Inflammatory macrophage treated with lipopolysaccharide for 4 hours (primary cell): ENCODE data around the gene ERAL1.
A peak's percentile ranks its signal among the peaks of the same experiment; 100 is the strongest.
"Not testable (repeated sequence)": the region's sequence is repeated elsewhere in the genome, so short reads cannot be mapped to it uniquely, and the experiment has no call there.

Experiments used
- DNase-seq: peaks from one replicate; pipeline ENCODE4 v3.0.0-alpha.2; 2020

ERAL1 gene

DNA sequence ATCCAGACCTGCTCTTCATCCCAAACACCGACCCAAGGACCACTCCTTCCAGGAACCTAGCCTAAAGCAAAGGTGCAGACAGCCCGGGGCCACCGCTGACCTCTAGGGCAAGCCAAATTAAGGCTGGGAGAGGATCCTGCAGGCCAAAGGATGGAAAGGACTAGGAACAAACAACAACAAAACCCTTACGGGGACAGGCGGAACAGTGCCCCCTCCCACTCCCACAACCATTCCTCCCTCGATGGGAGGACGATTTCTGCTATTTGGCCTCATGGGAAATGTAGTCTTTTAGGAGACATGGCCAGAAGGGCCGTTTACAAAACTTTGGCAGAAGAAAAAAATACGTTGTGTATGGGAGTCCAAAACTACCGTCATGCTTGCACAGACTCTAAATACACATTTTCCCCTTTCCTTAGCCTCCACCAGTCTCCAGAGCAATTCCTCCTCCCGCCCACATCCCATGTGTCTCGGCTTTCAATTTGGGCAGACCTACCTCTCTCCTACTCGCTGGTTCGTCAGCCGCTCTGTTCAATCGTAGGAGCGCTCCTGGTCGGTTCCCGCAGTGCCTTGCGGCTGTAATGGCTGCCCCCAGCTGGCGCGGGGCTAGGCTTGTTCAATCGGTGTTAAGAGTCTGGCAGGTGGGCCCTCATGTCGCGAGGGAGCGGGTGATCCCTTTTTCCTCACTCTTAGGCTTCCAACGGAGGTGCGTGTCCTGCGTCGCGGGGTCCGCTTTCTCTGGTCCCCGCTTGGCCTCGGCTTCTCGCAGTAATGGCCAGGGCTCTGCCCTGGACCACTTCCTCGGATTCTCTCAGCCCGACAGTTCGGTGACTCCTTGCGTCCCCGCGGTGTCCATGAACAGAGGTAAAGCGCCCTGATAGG, at the start of gene ERAL1:
ERAL1 (plus strand) TSS at position 560 of the 879 bp plus-strand sequence; CDS start at position 579, 19 bp downstream.
- DNase-seq = peak; percentile 89

GRCh38 chr17:28807925-28808634, 46.7 kb upstream of the ERAL1 start:
- peak; percentile 51 for DNase-seq

DNA sequence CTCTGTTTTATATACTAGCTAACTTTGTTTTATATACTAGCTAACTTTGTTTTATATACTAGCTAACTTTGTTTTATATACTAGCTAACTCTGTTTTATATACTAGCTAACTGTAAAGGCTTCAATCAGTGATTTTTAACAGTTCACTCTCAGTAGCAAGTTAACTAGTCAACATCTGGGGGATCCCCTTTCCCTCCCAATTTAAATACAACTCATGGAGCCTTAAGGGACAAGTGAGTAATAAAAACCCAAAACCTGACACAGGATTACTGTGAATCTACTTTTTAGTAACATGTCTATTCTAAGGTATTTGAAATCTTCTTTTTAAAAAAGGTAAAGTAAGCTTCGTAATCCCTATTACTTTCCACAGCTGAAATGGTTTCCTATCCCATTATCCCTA, 44.4 kb upstream of the ERAL1 start:
- DNase-seq = peak; percentile 5

DNA sequence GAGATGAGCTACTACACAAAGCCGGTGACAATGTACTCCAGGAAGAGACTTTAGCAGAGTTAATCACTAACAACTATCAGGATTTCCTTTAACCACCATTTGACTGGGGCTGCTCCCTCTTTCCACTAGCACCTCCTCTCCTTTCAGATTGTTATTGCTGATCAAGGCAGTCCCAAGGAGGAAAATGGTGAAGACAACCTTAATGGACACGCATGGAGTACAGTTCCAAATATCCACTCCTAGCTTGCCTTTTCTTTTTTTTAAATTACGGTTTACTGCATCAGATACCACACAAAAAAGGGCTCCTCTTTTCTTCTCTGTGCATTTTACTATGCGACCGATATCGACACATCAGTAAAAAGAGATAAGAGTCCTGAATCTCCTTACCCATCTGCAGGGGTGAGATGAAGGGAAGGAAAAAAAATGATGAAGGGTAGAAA, 43.1 kb upstream of the ERAL1 start:
- DNase-seq = peak; percentile 7

DNA sequence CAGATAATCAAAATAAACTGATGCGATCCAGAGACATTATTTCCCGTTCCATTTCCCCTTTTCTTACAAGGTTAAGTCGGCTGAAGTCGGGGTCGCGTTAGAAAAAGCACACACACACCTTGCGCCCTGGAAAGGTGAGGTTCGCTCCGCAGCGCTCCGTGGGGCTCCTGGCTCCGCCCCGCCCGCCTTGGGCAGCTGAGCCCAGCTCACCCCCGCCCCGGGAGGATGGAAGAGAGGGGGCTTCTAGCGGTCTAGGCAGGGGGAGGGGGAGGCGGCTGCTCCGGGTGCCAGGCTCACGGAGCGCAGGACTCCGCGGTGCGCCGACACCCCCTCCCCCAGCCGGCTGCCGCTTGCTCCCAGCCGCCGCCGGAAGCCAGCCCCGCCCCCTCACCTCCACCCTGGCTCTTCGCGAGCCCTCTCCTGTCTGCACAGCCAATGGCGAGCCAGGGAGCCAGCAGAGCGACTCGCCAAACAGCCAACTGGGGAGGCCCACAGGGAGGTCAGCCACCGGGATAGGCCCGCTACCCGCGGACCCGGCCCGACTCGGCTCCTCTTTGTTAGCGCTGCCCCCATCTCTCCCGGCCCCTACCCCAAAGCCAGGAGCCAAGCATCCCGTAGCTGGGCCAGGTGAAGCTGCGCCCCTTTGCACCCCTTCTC, 42.6 kb upstream of the ERAL1 start:
- peak; percentile 98 for DNase-seq

DNA sequence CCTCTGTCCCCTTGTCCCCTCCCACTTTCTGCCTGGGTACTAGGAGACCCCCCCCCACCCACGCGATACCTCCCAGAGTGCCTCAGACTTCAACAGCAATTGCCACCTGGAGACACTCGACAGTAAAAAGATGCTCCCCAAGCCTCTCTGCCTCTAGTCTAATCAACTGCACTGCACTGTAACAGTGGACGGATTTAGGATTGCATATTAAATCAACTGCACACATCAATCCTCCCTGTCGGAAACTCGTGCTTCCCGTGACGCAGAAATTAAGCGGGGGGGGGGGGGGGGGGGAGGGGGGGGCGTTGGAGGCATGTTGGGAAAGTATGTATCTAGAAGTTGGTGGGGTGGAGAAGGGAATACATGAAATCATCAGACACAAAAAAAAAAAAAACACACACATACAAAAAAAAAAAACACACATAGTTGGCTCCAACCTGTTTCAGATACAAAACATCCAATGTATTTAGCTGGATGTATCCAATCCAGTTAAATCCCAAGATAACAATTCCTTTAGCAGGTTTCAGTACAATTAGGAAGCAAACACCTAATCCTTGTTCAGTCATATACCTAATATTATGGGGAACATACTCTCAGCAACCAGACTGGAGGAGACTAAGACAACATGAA, 42.0 kb upstream of the ERAL1 start:
- DNase-seq = peak; percentile 52

DNA sequence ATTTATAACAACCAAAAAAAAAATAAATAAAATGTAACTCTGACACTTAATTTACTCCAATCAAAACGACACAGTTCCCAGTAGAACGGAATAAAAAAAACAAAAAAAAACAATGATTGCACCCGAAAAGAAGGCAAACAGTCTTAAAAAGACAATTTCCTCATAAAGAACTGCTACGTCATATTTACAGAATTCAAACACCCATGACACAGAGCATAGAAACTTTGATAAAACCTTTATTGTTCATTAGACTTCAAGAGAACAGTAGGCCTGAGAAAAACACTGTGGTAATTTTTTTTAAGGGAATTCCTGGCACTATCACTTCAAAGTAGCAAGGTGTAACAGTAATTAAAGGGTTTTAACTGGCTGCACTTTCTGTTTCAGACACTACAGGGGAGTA, 38.3 kb upstream of the ERAL1 start:
- DNase-seq = no peak

DNA sequence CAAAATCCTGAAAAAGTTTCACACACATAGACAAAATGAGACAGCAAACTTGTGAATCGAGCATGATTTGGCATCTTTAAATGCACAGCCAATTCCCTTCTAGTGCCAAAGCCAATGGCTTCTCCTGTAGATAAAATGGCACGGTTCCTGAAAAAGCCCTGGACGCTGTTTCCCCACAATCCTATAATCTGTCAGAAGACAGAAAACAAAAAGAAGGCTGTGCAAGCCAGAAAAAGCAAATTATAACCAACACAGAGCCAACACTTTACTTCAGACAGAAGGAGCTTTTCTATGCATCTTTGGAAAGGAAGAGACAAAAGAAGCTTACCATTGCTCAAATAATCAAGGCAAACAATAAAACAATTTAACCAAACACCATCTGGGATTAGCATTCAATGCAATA, 36.0 kb upstream of the ERAL1 start:
- DNase-seq = no peak

DNA sequence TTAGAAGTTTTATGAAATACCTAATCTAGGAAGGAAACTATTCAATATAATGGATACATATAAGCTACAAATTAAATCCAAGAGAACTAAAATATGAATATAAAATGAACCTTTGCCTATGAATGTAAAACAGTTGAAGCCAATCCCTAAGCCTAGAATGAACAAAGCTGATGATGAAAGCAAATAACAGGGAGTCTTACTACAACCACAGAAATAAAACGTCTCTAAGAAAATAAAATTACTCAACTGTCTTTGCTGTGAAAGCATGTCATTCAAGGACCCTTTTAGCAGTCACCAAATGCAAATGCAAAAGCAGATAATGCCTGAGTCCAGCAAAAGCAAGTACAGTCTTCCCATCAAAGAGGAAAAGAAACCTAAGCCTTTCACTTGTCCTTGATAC, 35.2 kb upstream of the ERAL1 start:
- DNase-seq = no peak

GRCh38 chr17:28827672-28828071, 27.1 kb upstream of the ERAL1 start:
- DNase-seq = no peak

DNA sequence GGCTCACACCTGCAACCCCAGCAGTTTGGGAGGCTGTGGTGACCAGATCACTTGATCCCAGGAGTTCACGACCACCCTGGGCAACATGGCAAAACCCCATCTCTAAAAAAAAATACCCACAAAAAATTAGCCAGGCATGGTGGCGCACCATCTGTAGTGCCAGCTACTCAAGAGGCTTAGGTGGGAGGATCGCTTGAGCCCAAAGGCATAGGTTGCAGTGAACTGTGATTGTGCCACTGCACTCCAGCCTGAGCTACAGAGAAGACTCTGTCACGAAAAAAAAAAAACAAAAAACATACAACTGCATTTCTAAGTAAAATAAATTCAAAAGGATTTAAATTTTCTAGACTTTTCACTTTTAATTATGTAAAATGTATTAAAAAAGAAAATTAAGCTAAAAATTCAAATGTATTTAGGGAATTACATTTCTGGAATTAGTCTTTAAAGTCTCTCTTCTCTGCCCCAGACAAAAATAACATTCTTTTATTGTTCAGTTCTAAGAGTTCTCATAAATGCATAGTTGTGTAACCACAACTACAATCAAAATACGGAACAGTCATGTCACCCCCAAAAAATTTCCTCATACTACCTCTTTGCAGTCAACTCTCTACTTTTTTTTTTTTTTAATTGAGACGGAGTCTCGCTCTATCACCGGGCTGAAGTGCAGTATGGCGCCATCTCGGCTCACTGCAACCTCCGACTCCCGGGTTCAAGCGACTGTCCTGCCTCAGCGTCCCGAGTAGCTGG, 26.3 kb upstream of the ERAL1 start:
- peak; percentile 44 for DNase-seq

DNA sequence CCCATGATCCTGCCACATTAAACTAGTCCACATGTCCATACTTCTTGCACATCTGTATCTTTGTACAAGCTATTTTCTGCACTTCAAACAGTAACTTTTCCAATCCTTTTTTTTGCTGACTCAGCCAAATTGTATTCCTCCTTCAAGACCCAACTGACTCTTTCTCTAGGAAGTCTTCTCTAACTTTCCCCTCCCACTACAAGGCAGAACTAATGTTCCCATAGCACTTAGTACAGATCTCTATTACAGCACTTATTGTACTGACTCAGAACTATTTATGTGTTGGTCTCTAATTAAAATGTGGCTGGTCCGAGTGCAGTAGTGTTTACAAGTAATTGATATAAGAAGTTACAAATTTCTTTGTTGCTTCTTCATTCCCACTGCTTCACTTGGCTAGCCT, 20.4 kb upstream of the ERAL1 start:
- DNase-seq = no peak

DNA sequence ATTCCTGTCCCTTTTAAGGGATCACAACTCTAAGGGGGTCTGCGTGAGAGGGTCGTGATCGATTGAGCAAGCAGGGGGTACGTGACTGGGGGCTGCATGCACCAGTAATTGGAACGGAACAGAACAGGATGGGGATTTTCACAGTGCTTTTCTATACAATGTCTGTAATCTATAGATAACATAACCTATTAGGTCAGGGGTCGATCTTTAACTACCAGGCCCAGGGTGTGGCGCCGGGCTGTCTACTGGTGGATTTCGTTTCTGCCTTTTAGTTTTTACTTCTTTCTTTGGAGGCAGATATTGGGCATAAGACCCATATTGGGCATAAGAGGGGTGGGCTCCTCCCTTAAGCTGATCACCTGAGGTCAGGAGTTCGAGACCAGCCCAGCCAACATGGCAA, 18.3 kb upstream of the ERAL1 start:
- DNase-seq = not testable (repeated sequence)

GRCh38 chr17:28839221-28839620, 15.6 kb upstream of the ERAL1 start:
- DNase-seq = no peak

GRCh38 chr17:28841901-28842281, 12.9 kb upstream of the ERAL1 start:
- no peak for DNase-seq

GRCh38 chr17:28842282-28843012, 12.4 kb upstream of the ERAL1 start, which contains the start of gene FAM222B:
Gene FAM222B, minus strand, starts transcription at chr17:28842790. Its CDS starts 76,123 bp downstream, at chr17:28766667.
- peak; percentile 91 for DNase-seq

DNA sequence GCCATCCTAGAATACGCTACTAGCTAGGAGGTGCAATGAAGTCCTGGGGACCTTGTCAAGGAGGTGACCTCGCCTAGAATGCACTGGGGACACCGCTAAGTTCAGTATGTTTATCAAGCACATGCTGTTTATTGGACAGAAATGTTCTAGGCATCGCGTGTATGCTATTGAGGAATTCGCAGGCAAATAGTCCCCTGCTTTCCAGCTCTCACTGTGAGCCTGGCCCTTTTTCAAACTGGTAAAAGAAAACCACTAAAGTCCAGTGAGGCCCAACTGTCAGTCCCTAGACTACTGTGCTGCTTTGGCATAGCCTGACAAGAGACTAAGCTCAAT, 11.0 kb upstream of the ERAL1 start:
- DNase-seq = no peak

DNA sequence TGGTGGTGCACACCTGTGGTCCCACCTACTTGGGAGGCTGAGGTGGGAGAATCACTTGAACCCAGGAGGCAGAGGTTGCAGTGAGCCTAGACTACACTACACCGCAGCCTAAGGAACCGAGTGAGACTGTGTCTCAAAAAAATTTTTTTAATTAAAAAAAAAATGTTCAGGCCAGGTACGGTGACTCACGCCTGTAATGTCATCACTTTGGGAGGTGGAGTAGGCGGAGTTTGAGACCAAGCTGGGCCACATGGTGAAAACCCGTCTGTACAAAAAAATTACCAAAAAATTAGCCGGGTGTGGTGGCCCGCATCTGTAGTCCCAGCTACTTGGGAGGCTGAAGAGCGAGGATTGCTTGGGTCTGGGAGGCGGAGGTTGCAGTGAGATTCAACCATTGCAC, 8.6 kb upstream of the ERAL1 start:
- DNase-seq = no peak

- not testable (repeated sequence) for DNase-seq
These were observed 8.1 kb upstream of the ERAL1 start for GRCh38 chr17:28846699-28847098.

DNA sequence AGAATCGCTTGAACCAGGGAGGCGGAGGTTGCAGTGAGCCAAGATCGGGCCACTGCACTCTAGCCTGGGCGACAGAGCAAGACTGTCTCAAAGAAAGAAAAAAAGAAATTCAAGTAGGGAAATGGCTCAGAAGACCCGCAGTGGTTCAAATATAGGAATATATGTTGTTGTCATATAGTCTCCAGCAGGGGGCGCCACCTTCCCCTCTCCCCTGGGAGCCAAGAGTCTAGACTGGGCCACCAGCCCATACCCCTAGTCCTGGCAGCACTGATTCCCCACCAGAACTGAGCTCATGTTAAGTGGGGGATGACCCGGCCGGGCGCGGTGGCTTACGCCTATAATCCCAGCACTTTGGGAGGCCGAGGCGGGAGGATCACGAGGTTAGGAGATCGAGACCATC, 6.1 kb upstream of the ERAL1 start:
- DNase-seq = peak; percentile 61

DNA sequence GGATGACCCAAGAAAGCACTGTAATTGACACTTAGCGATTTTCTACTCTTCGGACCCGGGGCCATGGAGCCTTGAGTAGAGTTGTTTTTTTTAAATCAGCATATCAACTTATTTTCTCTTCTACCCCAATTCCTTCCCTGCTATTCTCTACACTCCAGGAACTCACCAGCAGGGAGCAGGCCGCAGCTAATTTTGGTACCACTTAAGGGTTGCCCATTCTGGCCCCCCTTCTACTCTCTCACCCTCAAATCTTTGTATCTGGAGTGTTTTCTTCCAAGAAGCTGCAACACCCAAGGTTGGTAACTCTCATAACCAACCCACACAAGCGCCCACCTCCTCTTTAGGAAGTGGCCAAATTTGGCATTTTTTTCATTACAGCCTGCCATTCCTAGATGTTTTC, 5.5 kb upstream of the ERAL1 start:
- no peak for DNase-seq

- no peak for DNase-seq
These were observed 1.5 kb upstream of the ERAL1 start for GRCh38 chr17:28853295-28853694.
